NCI-H2196 (cell line): ENCODE results near the gene KRT39.
"Not testable (repeated sequence)": the region's sequence is repeated elsewhere in the genome, so short reads cannot be mapped to it uniquely, and the experiment has no call there.

ENCODE experiments used
- DNase-seq: peaks from one replicate; lab custom pipeline; 2025; ENCODE audit not compliant: unreplicated experiment; lab: John Stamatoyannopoulos, UW

The KRT39 gene

GRCh38 chr17:40966848-40967247, at the start of gene KRT39:
KRT39 (minus strand) TSS chr17:40966948; CDS start chr17:40966856, 92 bp downstream.
- DNase-seq: no peak

- DNase-seq: no peak
These were observed 48.7 kb upstream of the KRT39 start for GRCh38 chr17:41015454-41015853.

GRCh38 chr17:41013606-41014005, 46.9 kb upstream of the KRT39 start:
- DNase-seq: peak; percentile 19

GRCh38 chr17:41013181-41013580, 46.4 kb upstream of the KRT39 start:
- no peak for DNase-seq

- DNase-seq: no peak
These were observed 45.8 kb upstream of the KRT39 start for GRCh38 chr17:41012326-41013120.

GRCh38 chr17:41010441-41010840, 43.7 kb upstream of the KRT39 start:
- DNase-seq: no peak

- DNase-seq: no peak
These were observed 43.2 kb upstream of the KRT39 start for GRCh38 chr17:41009936-41010335.

GRCh38 chr17:41009301-41009760, 42.6 kb upstream of the KRT39 start:
- no peak for DNase-seq

GRCh38 chr17:41008811-41009210, 42.1 kb upstream of the KRT39 start, which contains the start of gene KRTAP3-1:
KRTAP3-1 (minus strand) TSS chr17:41009128; CDS start chr17:41009074, 54 bp downstream.
- DNase-seq: peak; percentile 9

GRCh38 chr17:41004397-41004796, 37.6 kb upstream of the KRT39 start:
- DNase-seq: no peak

- no peak for DNase-seq
These were observed 37.2 kb upstream of the KRT39 start for GRCh38 chr17:41003926-41004325.

- no peak for DNase-seq
These were observed 36.1 kb upstream of the KRT39 start for GRCh38 chr17:41002814-41003213.

- DNase-seq: no peak
These were observed 35.0 kb upstream of the KRT39 start for GRCh38 chr17:41001795-41002194.

GRCh38 chr17:40999563-40999962, 32.8 kb upstream of the KRT39 start, which contains the start of gene KRTAP3-2:
KRTAP3-2 (minus strand) TSS chr17:40999906; CDS start chr17:40999853, 53 bp downstream.
- not testable (repeated sequence) for DNase-seq

GRCh38 chr17:40997361-40997760, 30.6 kb upstream of the KRT39 start:
- DNase-seq: no peak

GRCh38 chr17:40996829-40997228, 30.1 kb upstream of the KRT39 start:
- no peak for DNase-seq

- DNase-seq: no peak
These were observed 28.4 kb upstream of the KRT39 start for GRCh38 chr17:40995116-40995515.

GRCh38 chr17:40993839-40994238, 27.1 kb upstream of the KRT39 start, which contains the start of gene KRTAP3-3:
KRTAP3-3 (minus strand) TSS chr17:40994164; CDS start chr17:40994097, 67 bp downstream.
- DNase-seq: no peak

- DNase-seq: no peak
These were observed 26.3 kb upstream of the KRT39 start for GRCh38 chr17:40993084-40993483.

GRCh38 chr17:40992666-40993065, 25.9 kb upstream of the KRT39 start:
- DNase-seq: no peak

- DNase-seq: no peak
These were observed 20.2 kb upstream of the KRT39 start for GRCh38 chr17:40986920-40987319.

- no peak for DNase-seq
These were observed 17.5 kb upstream of the KRT39 start, which contains the start of gene KRT40 for GRCh38 chr17:40984226-40984625. KRT40 (minus strand) TSS chr17:40984326; CDS start chr17:40984273, 53 bp downstream.
